Small intestine (tissue), 7 donors: ENCODE results near the gene MXRA7. TPM values are rescaled to one million over a fixed set of nuclear protein-coding genes. Genes with fewer than 3 reads are reported as not detected.
"Not testable (repeated sequence)": the region's sequence is repeated elsewhere in the genome, so short reads cannot be mapped to it uniquely, and the experiment has no call there.

ENCODE experiments used
- DNase-seq, 2 donors: peaks; one replicate each; pipeline versions ENCODE4 v3.0.0 to v3.0.0-alpha.2; 2013
- FAIRE-seq: peaks from 2 replicates; lab custom pipeline; 2012; peaks lifted over from hg19 to GRCh38; lab: Jason Lieb, UNC
- H3K27ac ChIP-seq, 3 donors: one replicate each; pipeline ENCODE4 v1.5.1; 2013; ENCODE audit warnings: low read length in 2 of 3, mild to moderate bottlenecking in 2 of 3, control low read depth in 1 of 3, inconsistent platforms in 1 of 3, low read depth in 1 of 3, moderate library complexity in 1 of 3
- H3K27me3 ChIP-seq, 3 donors: one replicate each; pipeline ENCODE4 v1.6.1; 2013; ENCODE audit warnings: low read length in 3 of 3, inconsistent platforms in 1 of 3; ENCODE audit not compliant: control insufficient read depth in 3 of 3, insufficient read depth in 3 of 3
- H3K36me3 ChIP-seq, 3 donors: one replicate each; pipeline ENCODE4 v1.6.1; 2013; ENCODE audit warnings: low read length in 3 of 3, inconsistent platforms in 1 of 3, low read depth in 1 of 3, mild to moderate bottlenecking in 1 of 3, moderate library complexity in 1 of 3; ENCODE audit not compliant: control insufficient read depth in 3 of 3, insufficient read depth in 2 of 3
- H3K4me1 ChIP-seq, 3 donors: one replicate each; pipeline ENCODE4 v1.6.1; 2013; ENCODE audit warnings: low read length in 2 of 3, inconsistent platforms in 1 of 3, low read depth in 1 of 3, mild to moderate bottlenecking in 1 of 3, moderate library complexity in 1 of 3; ENCODE audit not compliant: control insufficient read depth in 3 of 3, insufficient read depth in 2 of 3
- H3K4me3 ChIP-seq, 3 donors: one replicate each; pipeline ENCODE4 v1.5.1; 2013; ENCODE audit warnings: low read length in 3 of 3, control low read depth in 1 of 3, inconsistent platforms in 1 of 3, low read depth in 1 of 3, mild to moderate bottlenecking in 1 of 3, moderate library complexity in 1 of 3
- H3K9me3 ChIP-seq, 2 donors: one replicate each; pipeline ENCODE4 v1.6.1; 2013; ENCODE audit warnings: low read depth in 1 of 2, low read length in 1 of 2; ENCODE audit not compliant: control insufficient read depth in 2 of 2, insufficient read depth in 1 of 2
- WGBS, 3 donors: extraction: QIAGEN DNeasy Blood & Tissue Kit; methylation state at CpG; one replicate each; pipeline ENCODE4 v1.1.7; 2013; 5-methylcytosine and 5-hydroxymethylcytosine counted together
- polyA plus RNA-seq, 4 donors: library from polyadenylated mRNA; stranded (reverse) in 3 of 4; unstranded in 1 of 4; fragments of 200-250 nt in 3 of 4; fragments of 120-200 nt in 1 of 4; gene quantifications; one replicate each; pipeline versions ENCODE4 v1.2.1 to v1.2.3, GENCODE V29; 2013
- donor health status: healthy with polysubstance abuse.
- donor health status: control.
- donor health status: control.
- donor health status: Bipolar disorder and iron deficiency.
- donor health status: healthy.

MXRA7 gene
- polyA plus RNA-seq, 4 donors: 3.1 to 40.1 (median 23.8) TPM

DNA sequence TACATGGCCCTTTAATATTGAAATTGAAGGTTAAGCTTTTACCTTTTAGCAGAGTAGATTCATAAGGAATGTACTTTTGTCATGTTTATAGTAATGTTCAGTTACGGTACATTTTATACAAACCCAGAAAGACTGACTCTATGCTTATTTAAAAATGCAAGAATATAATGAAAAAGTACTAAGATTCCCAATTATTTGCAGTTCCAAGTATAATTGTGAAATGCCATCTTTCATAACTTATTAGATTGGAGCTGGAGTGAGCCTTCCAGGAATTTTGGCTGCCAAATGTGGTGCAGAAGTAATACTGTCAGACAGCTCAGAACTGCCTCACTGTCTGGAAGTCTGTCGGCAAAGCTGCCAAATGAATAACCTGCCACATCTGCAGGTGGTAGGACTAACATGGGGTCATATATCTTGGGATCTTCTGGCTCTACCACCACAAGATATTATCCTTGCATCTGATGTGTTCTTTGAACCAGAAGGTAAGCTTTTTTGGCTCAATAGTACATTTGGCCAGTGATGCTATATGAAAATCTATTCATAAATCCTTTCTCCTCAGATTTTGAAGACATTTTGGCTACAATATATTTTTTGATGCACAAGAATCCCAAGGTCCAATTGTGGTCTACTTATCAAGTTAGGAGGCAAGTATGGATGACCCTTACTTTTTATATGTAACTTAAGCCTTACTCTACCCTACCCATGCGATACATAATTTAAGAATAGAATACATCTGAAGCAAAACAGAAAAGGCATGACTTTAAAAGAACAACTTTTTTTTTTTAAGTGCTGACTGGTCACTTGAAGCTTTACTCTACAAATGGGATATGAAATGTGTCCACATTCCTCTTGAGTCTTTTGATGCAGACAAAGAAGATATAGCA lies 22.2 kb upstream of the MXRA7 start:
- FAIRE-seq: no peak
- H3K4me1 ChIP-seq: peaks cover 0 to 5% (median 4%) of the 10 kb centered on the region in 3 donors

DNA sequence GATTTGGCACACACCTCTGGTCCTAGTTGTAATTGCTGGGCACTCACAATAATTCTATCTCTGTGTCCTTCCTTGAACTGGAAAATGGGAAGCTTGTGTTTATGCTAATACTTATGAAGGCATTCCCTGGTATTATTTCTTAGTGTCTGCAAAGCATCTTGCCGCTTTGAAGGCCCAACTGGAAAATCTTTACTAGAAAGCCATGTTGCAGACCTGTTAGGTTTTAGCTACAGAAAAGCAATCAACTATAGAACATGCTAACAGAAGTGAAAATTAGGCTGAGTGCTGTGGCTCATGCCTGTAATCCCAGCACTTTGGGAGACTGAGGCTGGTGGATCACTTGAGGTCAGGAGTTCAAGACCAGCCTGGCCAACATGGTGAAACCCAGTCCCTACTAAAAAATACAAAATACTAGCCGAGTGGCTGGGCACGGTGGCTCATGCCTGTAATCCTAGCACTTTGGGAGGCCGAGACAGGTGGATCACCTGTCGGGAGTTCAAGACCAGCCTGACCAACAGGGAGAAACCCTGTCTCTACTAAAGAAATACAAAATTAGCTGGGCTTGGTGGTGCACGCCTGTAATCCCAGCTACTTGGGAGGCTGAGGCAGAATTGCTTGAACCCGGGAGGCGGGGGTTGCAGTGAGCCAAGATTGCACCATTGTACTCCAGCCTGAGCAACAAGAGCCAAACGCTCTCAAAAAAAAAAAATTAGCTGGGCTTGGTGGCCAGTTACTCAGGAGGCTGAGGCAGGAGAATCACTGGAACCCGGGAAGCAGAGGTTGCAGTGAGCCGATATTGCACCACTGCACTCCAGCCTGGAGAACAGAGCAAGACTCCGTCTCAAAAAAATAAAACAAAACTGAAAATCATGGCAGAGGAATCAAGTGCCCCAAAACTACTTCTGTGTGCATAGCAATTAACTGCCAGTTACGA lies 21.3 kb upstream of the MXRA7 start:
- H3K9me3 ChIP-seq, H3K4me3 ChIP-seq, H3K27ac ChIP-seq, FAIRE-seq, DNase-seq, H3K27me3 ChIP-seq: not testable (repeated sequence)
- 76 to 83% (median 77%) methylated on average over 13 of the region's 13 CpGs for WGBS, 3 donors
- Histone ChIP-seq H3K36me3 (peaks cover 9 to 29% (median 12%) of the 10 kb centered on the region in 3 donors), H3K4me1 (peaks cover 0 to 11% (median 5%) of the 10 kb centered on the region in 3 donors)

More for the DNA sequence above, 22.2 kb upstream of the MXRA7 start:
- no peak for DNase-seq
- Histone ChIP-seq H3K4me3 (no peak overlapping the region), H3K9me3 (no peaks in the 10 kb centered on the region), H3K36me3 (peaks cover 9 to 29% (median 12%) of the 10 kb centered on the region in 3 donors), H3K27ac (no peak overlapping the region), H3K27me3 (no peaks in the 10 kb centered on the region)
- 58 to 62% (median 60%) methylated on average over 3 of the region's 3 CpGs for WGBS, 3 donors

DNA sequence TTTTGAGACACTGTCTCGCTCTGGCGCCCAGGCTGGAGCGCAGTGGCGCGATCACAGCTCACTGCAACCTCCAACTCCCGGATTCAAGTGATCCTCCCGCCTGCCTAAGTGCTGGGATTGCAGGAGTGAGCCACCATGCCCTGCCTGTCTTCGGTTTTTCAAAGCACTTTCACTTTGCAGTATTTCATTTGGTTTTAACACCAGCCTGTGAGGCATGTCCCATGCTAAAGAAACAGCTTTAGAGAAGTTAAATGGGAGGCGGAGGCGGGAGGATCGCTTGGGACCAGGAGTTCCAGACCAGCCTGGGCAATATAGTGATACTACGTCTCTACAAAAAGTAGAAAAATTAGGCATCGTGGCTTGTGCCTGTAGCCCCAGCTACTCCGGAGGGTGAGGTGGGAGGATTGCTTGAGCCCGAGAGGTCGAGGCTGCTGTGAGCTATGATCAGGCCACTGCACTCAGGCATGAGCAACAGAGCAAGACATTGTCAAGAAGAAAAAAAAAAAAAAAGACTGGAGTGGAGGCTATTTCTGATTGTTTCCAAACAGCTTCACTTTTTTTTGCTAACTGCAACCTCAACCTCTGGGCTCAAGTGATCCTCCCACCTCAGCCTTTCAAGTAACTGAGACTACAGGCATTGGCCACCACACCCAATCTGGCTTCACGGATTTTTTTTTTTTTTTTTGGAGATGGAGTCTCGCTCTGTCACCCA lies 17.1 kb upstream of the MXRA7 start:
- peaks cover 0 to 15% (median 3%) of the 10 kb centered on the region in 3 donors for H3K4me1 ChIP-seq
- H3K27ac ChIP-seq: peak overlapping the region; percentile 98 to 100 (median 99)
- peaks cover 6 to 44% (median 8%) of the 10 kb centered on the region in 3 donors for H3K36me3 ChIP-seq
- H3K27me3 ChIP-seq: no peaks in the 10 kb centered on the region
- H3K9me3 ChIP-seq: no peaks in the 10 kb centered on the region
- DNase-seq: peak; percentile 41 to 49
- FAIRE-seq: no peak
- 13 to 35% (median 19%) methylated on average over 17 to 18 of the region's 18 CpGs for WGBS, 3 donors
- peak overlapping the region; percentile 84 to 90 (median 89) for H3K4me3 ChIP-seq

DNA sequence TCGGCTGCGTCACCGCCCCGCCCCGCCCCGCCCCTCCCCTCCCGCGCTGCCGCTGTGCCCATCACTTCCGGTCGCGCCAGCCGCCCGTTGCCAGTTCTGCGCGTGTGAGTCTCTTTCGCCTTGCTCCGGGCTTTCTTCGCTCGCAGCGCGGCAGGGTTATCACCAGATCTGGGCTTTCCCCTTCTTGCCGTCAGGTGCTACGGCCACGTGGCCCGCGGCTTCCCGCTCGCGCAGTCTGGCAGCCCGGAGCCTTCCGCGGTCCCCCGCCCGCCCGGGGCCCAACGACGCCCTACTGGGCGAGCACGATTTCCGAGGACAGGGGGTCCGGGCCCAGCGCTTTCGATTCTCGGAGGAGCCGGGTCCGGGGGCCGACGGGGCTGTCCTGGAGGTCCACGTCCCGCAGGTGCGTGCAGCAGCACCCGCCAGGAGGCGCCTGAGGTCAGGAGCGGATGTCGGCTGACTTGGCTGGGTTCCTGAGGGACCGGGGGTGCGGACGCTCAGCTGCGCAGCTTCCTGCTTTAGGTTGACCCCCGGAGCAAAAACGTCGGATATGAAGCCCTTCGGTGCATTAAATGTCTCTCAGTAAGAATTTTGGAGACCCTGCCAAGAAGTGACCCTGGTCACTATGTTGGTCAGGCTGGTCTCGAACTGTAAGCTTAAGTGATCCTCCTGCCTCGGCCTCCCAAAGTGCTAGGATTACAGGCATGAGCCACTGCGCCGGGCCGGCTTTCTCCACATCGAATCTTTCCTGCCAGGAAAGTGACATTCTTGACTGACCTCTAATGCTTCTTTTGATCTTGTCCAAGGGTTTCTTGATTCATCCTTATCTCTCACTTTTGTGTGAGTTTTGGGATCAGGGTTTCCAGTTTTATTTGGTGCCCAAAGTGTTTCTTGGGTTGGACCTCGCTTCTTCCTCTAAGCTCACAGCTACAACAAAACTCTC lies 16.3 kb upstream of the MXRA7 start, which contains the start of gene METTL23:
TSS of gene METTL23 (plus strand) at position 64 of the 943 bp plus-strand sequence. CDS start 2,872 bp downstream, outside the sequence.
- Histone ChIP-seq H3K27me3 (no peaks in the 10 kb centered on the region), H3K36me3 (peaks cover 4 to 46% (median 8%) of the 10 kb centered on the region in 3 donors), H3K4me3 (peak within 1 kb of the TSS; percentile 84 to 90 (median 89)), H3K4me1 (peaks cover 0 to 15% (median 3%) of the 10 kb centered on the region in 3 donors), H3K9me3 (no peaks in the 10 kb centered on the region), H3K27ac (peak within 1 kb of the TSS; percentile 99 to 100 (median 100))
- 0 to 1% (median 0%) methylated on average over 48 to 71 of the region's 71 CpGs for WGBS, 3 donors
- peak; percentile 75 to 90 for DNase-seq
- no peak for FAIRE-seq

DNA sequence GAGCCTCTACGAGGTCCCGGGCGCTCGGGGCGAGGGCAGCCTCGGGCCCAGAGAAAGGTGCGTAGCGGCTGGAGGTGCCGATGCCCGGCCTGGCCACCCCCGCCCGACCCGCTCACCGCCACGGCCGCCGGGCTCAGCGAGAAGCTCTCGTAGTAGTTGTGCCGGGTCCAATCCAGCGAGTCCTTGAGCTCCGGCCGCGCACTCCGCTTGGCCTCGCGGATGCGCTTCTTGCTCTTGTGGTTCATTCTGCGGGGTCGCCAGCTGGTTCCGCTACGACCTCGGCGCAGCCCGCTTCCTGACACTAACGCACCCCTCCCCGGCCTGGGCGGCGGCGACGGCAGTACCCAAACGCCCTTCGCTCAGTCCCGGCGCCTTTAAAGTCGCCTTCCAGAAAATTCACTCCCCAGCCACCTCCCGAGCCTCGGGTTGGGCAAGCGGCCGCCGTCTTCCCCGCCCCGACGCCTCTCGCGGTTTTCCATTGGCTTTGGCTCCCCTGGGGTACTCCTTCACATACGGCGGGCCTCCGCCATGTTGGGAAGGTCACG lies 15.5 kb upstream of the MXRA7 start, which contains the start of gene JMJD6:
TSS of gene JMJD6 (minus strand) at position 376 of the 545 bp plus-strand sequence. CDS start at position 245, 131 bp downstream.
- peak within 1 kb of the TSS; percentile 99 to 100 (median 100) for H3K27ac ChIP-seq
- H3K9me3 ChIP-seq: no peaks in the 10 kb centered on the region
- peak within 1 kb of the TSS; percentile 84 to 90 (median 89) for H3K4me3 ChIP-seq
- no peak for FAIRE-seq
- peak; percentile 97 for DNase-seq
- H3K27me3 ChIP-seq: no peaks in the 10 kb centered on the region
- WGBS, 3 donors: 0% methylated on average over 57 to 60 of the region's 60 CpGs
- peaks cover 0 to 15% (median 3%) of the 10 kb centered on the region in 3 donors for H3K4me1 ChIP-seq
- peaks cover 6 to 51% (median 14%) of the 10 kb centered on the region in 3 donors for H3K36me3 ChIP-seq

DNA sequence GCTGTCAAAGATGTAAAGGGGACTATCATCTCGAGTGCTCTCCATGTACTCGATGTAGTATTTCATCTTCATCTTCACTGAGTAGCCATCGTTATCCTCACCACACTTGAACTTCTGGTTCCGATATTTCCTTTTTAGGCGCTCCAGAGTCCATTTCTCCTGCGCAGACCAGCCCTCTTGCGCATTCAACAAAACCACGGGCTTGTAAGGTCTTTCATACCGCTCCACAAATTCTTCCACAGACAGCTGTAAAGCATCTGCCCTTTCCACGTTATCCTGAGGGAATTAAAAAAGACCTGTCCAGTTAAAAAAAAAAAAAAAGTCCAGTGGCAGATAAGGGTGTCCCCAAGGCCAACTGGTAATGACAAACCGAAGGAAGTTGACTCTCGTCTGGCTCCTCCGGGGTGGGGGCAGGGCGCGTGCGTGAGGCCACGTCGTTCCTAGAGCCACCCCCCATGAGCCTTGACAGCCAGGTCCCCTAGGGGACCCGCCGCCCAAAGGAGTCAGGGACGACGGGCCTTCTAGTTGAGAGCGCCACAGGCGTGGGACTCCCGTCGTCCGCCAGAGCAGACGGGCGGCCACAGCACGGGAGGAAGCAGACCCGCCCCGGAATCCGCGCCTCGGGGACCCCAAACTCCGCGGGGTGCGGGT lies 14.9 kb upstream of the MXRA7 start:
- 1 to 3% (median 3%) methylated on average over 38 of the region's 38 CpGs for WGBS, 3 donors
- FAIRE-seq: no peak
- peaks cover 10 to 56% (median 19%) of the 10 kb centered on the region in 3 donors for H3K36me3 ChIP-seq
- H3K27ac ChIP-seq: peak overlapping the region; percentile 99 to 100 (median 100)
- no peaks in the 10 kb centered on the region for H3K9me3 ChIP-seq
- peaks cover 0 to 15% (median 3%) of the 10 kb centered on the region in 3 donors for H3K4me1 ChIP-seq
- peak overlapping the region; percentile 84 to 90 (median 89) for H3K4me3 ChIP-seq
- H3K27me3 ChIP-seq: no peaks in the 10 kb centered on the region
- peak; percentile 84 to 91 for DNase-seq
